A673 (cell line): ENCODE data around the gene HYAL3. TPM values are rescaled to one million over a fixed set of nuclear protein-coding genes. Genes with fewer than 3 reads are reported as not detected.

ENCODE experiments used
- BruUV-seq: library from RNA; stranded (reverse); fragments of 400-500 nt; replicated peaks from 2 replicates; lab custom pipeline; 2021; lab: Mats Ljungman, UMichigan
- CTCF ChIA-PET: fragments of 300-600 bp; sonication (Branson Sonifier 250); formaldehyde crosslinking; loops from one replicate; lab custom pipeline; 2022; ENCODE audit warnings: antibody characterized with exemption; lab: Charles Lee
- POLR2A ChIA-PET: fragments of 300-600 bp; sonication (Branson Sonifier 250); formaldehyde crosslinking; loops from one replicate; lab custom pipeline; 2022; ENCODE audit warnings: antibody characterized with exemption; ENCODE audit not compliant: low non-redundant PET; lab: Charles Lee
- DNase-seq: peaks from one replicate; pipeline ENCODE4 v3.0.0-alpha.2; 2015; ENCODE audit warnings: low spot score
- H3K27ac ChIP-seq: fragments of 200-600 bp; sonication (generic); 2 replicates; pipeline ENCODE4 v1.5.1; 2016; ENCODE audit warnings: mixed run types, low read depth, mild to moderate bottlenecking, mixed read lengths, antibody characterized with exemption, low read length; ENCODE audit not compliant: poor library complexity, severe bottlenecking
- H3K27me3 ChIP-seq: fragments of 200-600 bp; sonication (generic); replicated peaks from 2 replicates; pipeline ENCODE4 v1.6.1; 2017; ENCODE audit warnings: mixed run types, low read depth, mild to moderate bottlenecking, mixed read lengths, antibody characterized with exemption, low read length; ENCODE audit not compliant: insufficient read depth, poor library complexity
- H3K36me3 ChIP-seq: fragments of 200-600 bp; sonication (generic); 2 replicates; pipeline ENCODE4 v1.6.1; 2016; ENCODE audit warnings: mixed run types, mild to moderate bottlenecking, mixed read lengths, antibody characterized with exemption, low read length; ENCODE audit not compliant: insufficient read depth, poor library complexity, severe bottlenecking
- H3K4me1 ChIP-seq: fragments of 200-600 bp; sonication (generic); 2 replicates; pipeline ENCODE4 v1.6.1; 2017; ENCODE audit warnings: mixed run types, mild to moderate bottlenecking, mixed read lengths, antibody characterized with exemption, low read length; ENCODE audit not compliant: insufficient read depth, poor library complexity, severe bottlenecking
- H3K4me3 ChIP-seq: fragments of 200-600 bp; sonication (generic); 2 replicates; pipeline ENCODE4 v1.5.1; 2016; ENCODE audit warnings: low read depth, mixed run types, mild to moderate bottlenecking, mixed read lengths, low read length; ENCODE audit not compliant: poor library complexity, severe bottlenecking
- H3K9me3 ChIP-seq: fragments of 200-600 bp; sonication (generic); 2 replicates; pipeline ENCODE4 v1.6.1; 2016; ENCODE audit warnings: mixed run types, low read depth, mild to moderate bottlenecking, mixed read lengths, antibody characterized with exemption, low read length; ENCODE audit not compliant: poor library complexity, severe bottlenecking
- EZH2 ChIP-seq: fragments of 200-600 bp; sonication (generic); IDR thresholded peaks from 2 replicates; pipeline ENCODE4 v1.6.1; 2017; ENCODE audit warnings: borderline replicate concordance, low read depth, mild to moderate bottlenecking, mixed read lengths, antibody characterized with exemption, low read length; ENCODE audit not compliant: poor library complexity, severe bottlenecking
- intact Hi-C: fragments of 100-400 bp; cut with micrococcal nuclease; formaldehyde crosslinking; loops from one replicate; pipeline ENCODE4 v1.10.0; 2022; ENCODE audit not compliant: unreplicated experiment
- total RNA-seq: library from RNA; stranded (reverse); gene quantifications from 2 replicates; pipeline ENCODE4 v1.2.3, GENCODE V29; 2021
- TF ChIP-seq, protein P1 (sequence below): fragments of 300-800, 200-600 bp; sonication (generic); conservative IDR thresholded peaks from 2 replicates; pipeline ENCODE4 v1.5.1; 2017; ENCODE audit warnings: low read depth, mild to moderate bottlenecking, antibody characterized with exemption, low read length, moderate library complexity, mixed read lengths

HYAL3 gene
- total RNA-seq, 1 experiment from 2014 or later = 3.0 TPM

DNA sequence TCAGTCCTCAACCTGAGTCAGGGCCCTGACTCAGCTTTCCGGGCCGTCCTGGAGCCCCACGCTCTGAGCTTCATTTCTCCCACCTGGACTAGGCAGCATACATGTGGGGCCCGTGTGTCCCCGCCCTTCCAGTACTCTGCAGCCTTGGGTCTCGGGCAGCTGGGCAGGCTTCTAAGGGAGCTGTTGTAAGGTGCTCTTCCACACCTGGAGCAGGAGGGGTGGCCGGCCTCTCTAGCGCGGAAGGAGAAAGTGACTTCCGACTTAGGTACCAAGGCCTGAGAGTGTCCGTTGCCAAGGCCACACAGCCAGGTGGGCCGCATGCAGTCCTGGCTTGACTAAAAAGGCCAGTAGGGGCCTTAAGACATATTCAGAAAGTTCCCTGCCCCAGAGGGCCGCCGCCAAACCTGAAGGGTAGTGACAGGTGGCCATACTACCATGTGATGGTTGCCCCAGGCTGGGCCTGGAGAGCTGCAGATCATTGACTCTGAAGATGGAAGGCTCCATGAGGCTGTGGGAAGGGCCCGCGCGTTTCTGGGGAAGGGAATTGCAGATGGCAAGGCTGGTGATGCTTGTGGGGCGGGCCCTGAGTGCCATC is 39.7 kb downstream of the HYAL3 start:
- H3K27ac ChIP-seq = peak overlapping the region; percentile 16
- no peak overlapping the region for H3K4me3 ChIP-seq
- CTCF ChIA-PET = interaction anchor here (0.7 kb wide), 1 partner anchor 29 kb away, joined by 3 read pairs; no protein-coding TSS in a partner anchor
- POLR2A ChIA-PET = interaction anchor here (0.6 kb wide), 1 partner anchor 180 kb away, joined by 7 read pairs; no protein-coding TSS in a partner anchor
- BruUV-seq = no TSS peak
- TF ChIP-seq, protein P1, sequence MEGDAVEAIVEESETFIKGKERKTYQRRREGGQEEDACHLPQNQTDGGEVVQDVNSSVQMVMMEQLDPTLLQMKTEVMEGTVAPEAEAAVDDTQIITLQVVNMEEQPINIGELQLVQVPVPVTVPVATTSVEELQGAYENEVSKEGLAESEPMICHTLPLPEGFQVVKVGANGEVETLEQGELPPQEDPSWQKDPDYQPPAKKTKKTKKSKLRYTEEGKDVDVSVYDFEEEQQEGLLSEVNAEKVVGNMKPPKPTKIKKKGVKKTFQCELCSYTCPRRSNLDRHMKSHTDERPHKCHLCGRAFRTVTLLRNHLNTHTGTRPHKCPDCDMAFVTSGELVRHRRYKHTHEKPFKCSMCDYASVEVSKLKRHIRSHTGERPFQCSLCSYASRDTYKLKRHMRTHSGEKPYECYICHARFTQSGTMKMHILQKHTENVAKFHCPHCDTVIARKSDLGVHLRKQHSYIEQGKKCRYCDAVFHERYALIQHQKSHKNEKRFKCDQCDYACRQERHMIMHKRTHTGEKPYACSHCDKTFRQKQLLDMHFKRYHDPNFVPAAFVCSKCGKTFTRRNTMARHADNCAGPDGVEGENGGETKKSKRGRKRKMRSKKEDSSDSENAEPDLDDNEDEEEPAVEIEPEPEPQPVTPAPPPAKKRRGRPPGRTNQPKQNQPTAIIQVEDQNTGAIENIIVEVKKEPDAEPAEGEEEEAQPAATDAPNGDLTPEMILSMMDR = no peak
- TF ChIP-seq EZH2 = no peak
- H3K9me3 ChIP-seq = no peaks in the 10 kb centered on the region
- peaks cover 4% of the 10 kb centered on the region for H3K4me1 ChIP-seq
- no peak for DNase-seq
- peaks cover 15% of the 10 kb centered on the region for H3K36me3 ChIP-seq
- intact Hi-C loops = loop anchor here (10.0 kb wide), 1 partner anchor 135 kb away; no protein-coding TSS in a partner anchor
- H3K27me3 ChIP-seq = no peaks in the 10 kb centered on the region

DNA sequence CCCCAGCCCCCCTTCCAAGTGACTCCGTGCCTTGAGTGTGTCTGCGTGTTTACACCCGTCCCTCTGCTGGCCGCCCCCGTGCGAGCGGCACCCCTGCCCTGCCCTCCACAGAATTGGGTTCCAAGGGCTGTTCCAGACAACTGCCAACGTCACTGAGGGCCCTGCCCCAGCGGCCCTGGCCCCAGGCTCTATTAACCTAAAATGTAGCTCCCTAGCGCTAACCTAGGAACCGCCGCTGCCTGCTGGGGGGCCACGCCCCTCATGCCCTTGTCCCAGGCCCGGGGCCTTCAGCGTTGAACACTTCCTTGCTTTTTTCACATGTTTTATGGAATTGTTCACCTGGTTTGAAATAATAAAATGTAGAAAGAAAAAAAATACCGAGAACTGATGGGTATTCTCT is 40.2 kb downstream of the HYAL3 start:
- Histone ChIP-seq H3K27ac (no peak overlapping the region), H3K9me3 (no peaks in the 10 kb centered on the region), H3K4me1 (no peaks in the 10 kb centered on the region), H3K36me3 (peaks cover 15% of the 10 kb centered on the region), H3K27me3 (no peaks in the 10 kb centered on the region), H3K4me3 (no peak overlapping the region)
- DNase-seq = no peak
- no TSS peak for BruUV-seq
- POLR2A ChIA-PET = interaction anchor here (0.6 kb wide), 2 partner anchors 29 to 179 kb away, joined by 5 to 7 read pairs; no protein-coding TSS in a partner anchor
- intact Hi-C loops = no loop called here
- TF ChIP-seq, protein P1 = no peak
- no peak for TF ChIP-seq EZH2
- CTCF ChIA-PET = interaction anchor here (0.6 to 0.7 kb wide), 2 partner anchors 26 to 28 kb away, joined by 3 read pairs; no protein-coding TSS in a partner anchor

DNA sequence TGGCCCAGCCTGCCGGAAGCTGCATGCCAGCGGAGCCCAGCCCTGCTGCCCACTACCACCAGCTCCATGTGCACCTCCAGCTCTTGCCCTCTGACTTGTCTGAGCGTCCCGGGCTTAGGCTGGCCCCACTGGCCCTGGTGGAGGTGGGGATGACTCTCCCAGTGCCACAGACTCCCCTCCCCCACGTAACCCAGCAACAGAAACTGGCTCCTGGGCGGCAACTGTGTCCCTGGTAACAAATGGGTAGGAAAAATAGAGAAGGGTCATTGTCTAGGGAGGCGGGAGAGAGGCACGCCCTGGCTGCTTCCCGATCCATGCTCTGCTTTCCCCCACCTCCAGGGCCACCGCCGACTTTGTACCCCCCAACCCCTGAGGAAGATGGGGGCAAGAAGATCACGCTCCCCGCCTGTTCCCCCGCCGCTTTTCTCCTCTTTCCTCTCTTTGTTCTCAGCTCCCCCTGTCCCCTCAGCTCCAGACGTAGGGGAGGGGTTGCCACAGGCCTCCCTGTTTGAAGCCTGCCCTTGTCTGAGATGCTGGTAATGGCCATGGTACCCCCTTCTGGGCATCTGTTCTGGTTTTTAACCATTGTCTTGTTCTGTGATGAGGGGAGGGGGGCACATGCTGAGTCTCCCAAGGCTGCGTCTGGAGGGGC is 41.0 kb downstream of the HYAL3 start:
- Histone ChIP-seq H3K4me3 (no peak overlapping the region), H3K27me3 (no peaks in the 10 kb centered on the region), H3K36me3 (peaks cover 15% of the 10 kb centered on the region), H3K9me3 (no peaks in the 10 kb centered on the region), H3K27ac (no peak overlapping the region), H3K4me1 (no peaks in the 10 kb centered on the region)
- no peak for DNase-seq
- ChIA-PET POLR2A (interaction anchor here (0.6 kb wide), 1 partner anchor 28 kb away, joined by 5 read pairs; no protein-coding TSS in a partner anchor), CTCF (interaction anchor here (0.6 kb wide), 2 partner anchors 101 to 129 kb away, joined by 3 to 5 read pairs; no protein-coding TSS in a partner anchor)
- intact Hi-C loops = no loop called here
- no peak for TF ChIP-seq EZH2
- TF ChIP-seq, protein P1 = no peak
- BruUV-seq = no TSS peak
